Fibroblast of mammary gland (primary cell): ENCODE results near the gene E2F7.

Source experiments
- DNase-seq: peaks from one replicate; pipeline ENCODE4 v3.0.0-alpha.2; 2010; ENCODE audit warnings: low read depth
- H3K4me3 ChIP-seq: 2 replicates; pipeline ENCODE4 v1.5.1; 2011; ENCODE audit warnings: low read depth, mild to moderate bottlenecking, low read length, moderate library complexity; ENCODE audit not compliant: control insufficient read depth
- CTCF ChIP-seq: conservative IDR thresholded peaks from 2 replicates; pipeline ENCODE4 v1.5.1; 2011; ENCODE audit warnings: low read depth, low read length, inconsistent platforms; ENCODE audit not compliant: control insufficient read depth, insufficient read depth

Gene E2F7

GRCh38 chr12:77001276-77001675, 64.1 kb downstream of the E2F7 start:
- TF ChIP-seq CTCF, result no peak
- DNase-seq, result no peak
- no peak overlapping the region for H3K4me3 ChIP-seq

GRCh38 chr12:76998908-76999556, 66.3 kb downstream of the E2F7 start:
- TF ChIP-seq CTCF, result no peak
- no peak for DNase-seq
- H3K4me3 ChIP-seq, result no peak overlapping the region

DNA sequence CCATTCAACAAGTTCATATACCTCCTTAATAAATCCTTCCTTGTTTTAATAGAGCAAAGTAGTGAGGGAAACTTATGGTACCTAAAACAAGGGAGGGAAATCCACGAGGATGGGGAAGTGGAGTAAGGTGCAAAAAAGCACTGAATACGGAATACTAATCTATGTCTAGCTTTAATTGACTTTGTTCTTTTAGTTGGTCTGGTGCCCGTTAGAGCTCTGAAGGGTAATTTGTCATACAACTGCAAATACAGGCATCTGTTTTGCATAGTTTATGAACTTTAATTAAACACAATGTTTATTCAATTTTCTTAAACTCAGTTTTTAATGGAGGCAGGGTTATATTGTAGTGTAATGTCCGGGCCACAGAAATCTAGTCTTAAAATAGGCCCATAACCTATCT, 67.0 kb downstream of the E2F7 start:
- H3K4me3 ChIP-seq, result no peak overlapping the region
- DNase-seq, result no peak
- no peak for TF ChIP-seq CTCF

GRCh38 chr12:76997011-76997780, 68.2 kb downstream of the E2F7 start:
- DNase-seq, result no peak
- H3K4me3 ChIP-seq, result no peak overlapping the region
- no peak for TF ChIP-seq CTCF

GRCh38 chr12:76990716-76991115, 74.7 kb downstream of the E2F7 start:
- DNase-seq, result no peak
- H3K4me3 ChIP-seq, result no peak overlapping the region
- no peak for TF ChIP-seq CTCF

GRCh38 chr12:76984566-76984965, 80.8 kb downstream of the E2F7 start:
- DNase-seq, result no peak
- no peak for TF ChIP-seq CTCF
- no peak overlapping the region for H3K4me3 ChIP-seq
